Fibroblast of lung (primary cell): Measurements from ENCODE around the gene PCDHGB2.

Source experiments
- EZH2 ChIP-seq: IDR thresholded peaks from 2 replicates; pipeline ENCODE4 v1.5.1; 2012; ENCODE audit warnings: low read length, control low read depth, mild to moderate bottlenecking; ENCODE audit errors: missing control alignments
- TF ChIP-seq, protein P1 (sequence below), 2 donors: IDR thresholded peaks in 1 of 2; conservative IDR thresholded peaks in 1 of 2; 1 replicate in 1 of 2; 2 replicates in 1 of 2; pipeline ENCODE4 v1.5.1; 2011 to 2012; ENCODE audit warnings: low read length in 2 of 2, control low read depth in 1 of 2, inconsistent platforms in 1 of 2, low read depth in 1 of 2, mild to moderate bottlenecking in 1 of 2

DNA sequence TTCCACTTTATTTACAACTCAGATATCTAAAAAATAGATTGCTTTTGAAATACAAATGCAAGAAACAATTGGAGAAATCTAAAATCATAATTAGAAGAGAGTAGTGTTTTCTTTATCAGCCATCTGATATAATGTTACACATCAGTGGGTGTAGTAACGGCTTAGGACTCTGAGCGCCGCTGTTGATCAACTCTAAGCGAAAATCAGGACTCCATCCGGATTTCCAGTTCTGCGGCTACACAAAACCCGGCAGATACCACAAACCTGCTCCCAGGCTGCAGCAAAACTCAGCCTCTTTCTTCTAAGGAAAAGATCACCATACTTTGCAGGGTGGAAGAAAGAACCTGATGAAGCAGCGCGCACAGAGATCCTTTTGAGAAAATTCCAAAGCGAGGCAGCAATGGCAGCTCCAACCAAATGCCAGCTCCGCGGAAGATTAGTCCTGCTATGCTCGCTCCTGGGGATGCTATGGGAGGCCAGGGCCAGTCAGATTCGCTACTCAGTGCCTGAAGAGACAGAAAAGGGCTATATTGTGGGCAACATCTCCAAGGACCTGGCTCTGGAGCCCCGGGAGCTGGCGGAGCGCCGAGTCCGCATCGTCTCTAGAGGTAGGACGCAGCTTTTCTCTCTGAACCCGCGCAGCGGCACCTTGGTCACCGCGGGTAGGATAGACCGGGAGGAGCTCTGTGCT, 42.9 kb downstream of the PCDHGB2 start, which contains the start of gene PCDHGA9:
- TF ChIP-seq, protein P1, sequence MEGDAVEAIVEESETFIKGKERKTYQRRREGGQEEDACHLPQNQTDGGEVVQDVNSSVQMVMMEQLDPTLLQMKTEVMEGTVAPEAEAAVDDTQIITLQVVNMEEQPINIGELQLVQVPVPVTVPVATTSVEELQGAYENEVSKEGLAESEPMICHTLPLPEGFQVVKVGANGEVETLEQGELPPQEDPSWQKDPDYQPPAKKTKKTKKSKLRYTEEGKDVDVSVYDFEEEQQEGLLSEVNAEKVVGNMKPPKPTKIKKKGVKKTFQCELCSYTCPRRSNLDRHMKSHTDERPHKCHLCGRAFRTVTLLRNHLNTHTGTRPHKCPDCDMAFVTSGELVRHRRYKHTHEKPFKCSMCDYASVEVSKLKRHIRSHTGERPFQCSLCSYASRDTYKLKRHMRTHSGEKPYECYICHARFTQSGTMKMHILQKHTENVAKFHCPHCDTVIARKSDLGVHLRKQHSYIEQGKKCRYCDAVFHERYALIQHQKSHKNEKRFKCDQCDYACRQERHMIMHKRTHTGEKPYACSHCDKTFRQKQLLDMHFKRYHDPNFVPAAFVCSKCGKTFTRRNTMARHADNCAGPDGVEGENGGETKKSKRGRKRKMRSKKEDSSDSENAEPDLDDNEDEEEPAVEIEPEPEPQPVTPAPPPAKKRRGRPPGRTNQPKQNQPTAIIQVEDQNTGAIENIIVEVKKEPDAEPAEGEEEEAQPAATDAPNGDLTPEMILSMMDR (conservative IDR thresholded peaks at IDR 0.05 in 1 of 2, IDR thresholded peaks at IDR 0.05 in 1 of 2; ENCODE audit: low read depth in 1 of 2, low read length in 2 of 2) = peak; percentile 40 to 49
- no peak for TF ChIP-seq EZH2
